Liver (tissue), 9 donors: ENCODE results near the gene FLT1. TPM values are rescaled to one million over a fixed set of nuclear protein-coding genes. Genes with fewer than 3 reads are reported as not detected.

Source experiments
- DNase-seq: peaks from one replicate; pipeline ENCODE4 v3.0.0-alpha.2; 2017; ENCODE audit warnings: low spot score
- H3K27ac ChIP-seq, 2 donors: one replicate each; pipeline ENCODE4 v1.7.0; 2013; ENCODE audit warnings: inconsistent platforms in 2 of 2, low read length in 2 of 2, control low read depth in 1 of 2, low read depth in 1 of 2, mild to moderate bottlenecking in 1 of 2
- H3K27me3 ChIP-seq, 4 donors: one replicate each; pipeline versions ENCODE4 v1.6.1 to v1.7.0; 2013; ENCODE audit warnings: low read length in 3 of 4, inconsistent platforms in 1 of 4, mild to moderate bottlenecking in 1 of 4, moderate library complexity in 1 of 4; ENCODE audit not compliant: control insufficient read depth in 4 of 4, insufficient read depth in 4 of 4
- H3K36me3 ChIP-seq, 4 donors: one replicate each; pipeline versions ENCODE4 v1.6.1 to v1.7.0; 2013; ENCODE audit warnings: low read length in 3 of 4, mild to moderate bottlenecking in 3 of 4, low read depth in 1 of 4, moderate library complexity in 1 of 4; ENCODE audit not compliant: control insufficient read depth in 4 of 4, insufficient read depth in 3 of 4
- H3K4me1 ChIP-seq, 4 donors: one replicate each; pipeline versions ENCODE4 v1.6.1 to v1.7.0; 2013; ENCODE audit warnings: low read length in 3 of 4, mild to moderate bottlenecking in 3 of 4, moderate library complexity in 1 of 4; ENCODE audit not compliant: control insufficient read depth in 4 of 4, insufficient read depth in 4 of 4
- H3K4me3 ChIP-seq, 3 donors: one replicate each; pipeline versions ENCODE4 v1.6.1 to v1.7.0; 2013; ENCODE audit warnings: low read length in 3 of 3, control low read depth in 1 of 3, low read depth in 1 of 3, mild to moderate bottlenecking in 1 of 3
- H3K9ac ChIP-seq, 2 donors: one replicate each; pipeline ENCODE4 v1.7.0; 2013; ENCODE audit warnings: low read length in 2 of 2, mild to moderate bottlenecking in 2 of 2, moderate library complexity in 2 of 2, control low read depth in 1 of 2, low read depth in 1 of 2
- H3K9me3 ChIP-seq, 4 donors: one replicate each; pipeline versions ENCODE4 v1.6.1 to v1.7.0; 2013; ENCODE audit warnings: low read length in 3 of 4; ENCODE audit not compliant: control insufficient read depth in 4 of 4
- CTCF ChIP-seq: fragments of 150-350 bp; IDR thresholded peaks from 2 replicates; pipeline ENCODE4 v1.5.1; 2017; ENCODE audit warnings: improper control_type of control experiment, low read depth, low read length; ENCODE audit not compliant: missing input control
- EGR1 ChIP-seq, 2 donors: IDR thresholded peaks; 2 replicates each; pipeline ENCODE4 v1.6.1; 2016 to 2018; ENCODE audit warnings: antibody characterized with exemption in 2 of 2, low read depth in 2 of 2
- FOXA2 ChIP-seq: IDR thresholded peaks from 2 replicates; pipeline ENCODE4 v1.6.1; 2016; ENCODE audit warnings: antibody characterized with exemption
- GABPA ChIP-seq, 2 donors: IDR thresholded peaks in 1 of 2; conservative IDR thresholded peaks in 1 of 2; 2 replicates each; pipeline ENCODE4 v1.6.1; 2016; ENCODE audit warnings: antibody characterized with exemption in 2 of 2, mild to moderate bottlenecking in 1 of 2, moderate library complexity in 1 of 2
- HNF4G ChIP-seq: IDR thresholded peaks from 2 replicates; pipeline ENCODE4 v1.6.1; 2016; ENCODE audit warnings: antibody characterized with exemption
- JUND ChIP-seq, 2 donors: IDR thresholded peaks; 2 replicates each; pipeline ENCODE4 v1.6.1; 2016; ENCODE audit warnings: antibody characterized with exemption in 2 of 2
- REST ChIP-seq: IDR thresholded peaks from 2 replicates; pipeline ENCODE4 v1.6.1; 2016; ENCODE audit warnings: antibody characterized with exemption, mild to moderate bottlenecking
- RXRA ChIP-seq, 2 donors: IDR thresholded peaks; 2 replicates each; pipeline ENCODE4 v1.6.1; 2017 to 2018; ENCODE audit warnings: antibody characterized with exemption in 2 of 2, mild to moderate bottlenecking in 1 of 2
- TAF1 ChIP-seq: conservative IDR thresholded peaks from 2 replicates; pipeline ENCODE4 v1.6.1; 2016; ENCODE audit warnings: antibody characterized with exemption, mild to moderate bottlenecking
- ZBTB33 ChIP-seq: IDR thresholded peaks from 2 replicates; pipeline ENCODE4 v1.6.1; 2016; ENCODE audit warnings: antibody characterized with exemption
- WGBS: extraction: QIAGEN DNeasy Blood & Tissue Kit; methylation state at CpG from one replicate; pipeline ENCODE4 v1.1.7; 2013; 5-methylcytosine and 5-hydroxymethylcytosine counted together
- polyA plus RNA-seq, 2 donors: library from polyadenylated mRNA; stranded (reverse) in 1 of 2; unstranded in 1 of 2; fragments of 200-250 nt in 1 of 2; fragments of >200 nt in 1 of 2; fragmentation: Nextera tagmentation in 1 of 2; extraction: Ambion mirVana in 1 of 2; gene quantifications; one replicate each; pipeline versions ENCODE4 v1.2.1 to v1.2.3, GENCODE V29; 2013 to 2015
- total RNA-seq, 2 donors: library from RNA; depleted of rRNA; stranded (reverse); fragments of >200 nt; gene quantifications; one replicate each; pipeline ENCODE4 v1.2.3, GENCODE V29; 2014
- TF ChIP-seq, protein P1 (sequence below): IDR thresholded peaks from 2 replicates; pipeline ENCODE4 v1.6.1; 2016; ENCODE audit warnings: antibody characterized with exemption
- TF ChIP-seq, protein P2 (sequence below): IDR thresholded peaks from 2 replicates; pipeline ENCODE4 v1.6.1; 2016; ENCODE audit warnings: antibody characterized with exemption
- donor health status: healthy.
- donor health status: healthy.
- donor health status: healthy.
- donor health status: healthy.
- donor health status: healthy.

Gene FLT1
- total and polyA plus RNA-seq, 4 donors, result 4.1 to 19.7 (median 9.3) TPM

DNA sequence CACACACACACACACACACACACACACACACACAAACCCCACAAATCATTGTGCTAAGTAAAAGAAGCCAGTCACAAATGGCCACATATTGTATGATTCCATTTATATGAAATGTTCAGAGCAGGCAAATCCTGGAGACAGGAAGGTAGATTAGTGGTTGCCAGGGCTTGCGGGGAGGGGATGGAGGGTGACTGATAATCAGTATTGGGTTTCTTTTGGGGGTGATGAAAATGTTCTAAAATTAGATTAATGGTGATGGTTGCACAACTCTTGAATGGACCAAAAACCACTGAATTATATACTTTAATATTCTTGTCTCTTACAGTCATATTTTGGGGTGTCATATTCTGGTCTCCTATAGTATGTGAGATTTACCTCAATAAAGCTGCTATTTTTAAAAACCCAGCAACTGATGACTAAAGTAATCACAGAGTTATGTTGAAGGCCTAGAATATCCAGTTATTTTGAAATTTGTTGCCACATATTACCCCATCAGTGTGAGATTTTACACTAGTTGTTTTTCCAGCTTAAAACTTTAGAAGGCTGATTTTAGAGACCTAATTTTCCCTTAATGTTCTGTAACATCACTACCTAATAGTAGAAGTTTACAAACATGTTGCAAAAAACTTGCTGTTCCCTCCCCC lies 20.3 kb downstream of the FLT1 start:
- no peak overlapping the region for H3K9ac ChIP-seq
- H3K27ac ChIP-seq, result no peak overlapping the region
- no peaks in the 10 kb centered on the region for H3K27me3 ChIP-seq
- no peak for TF ChIP-seq REST
- TF ChIP-seq JUND (IDR thresholded peaks at IDR 0.05), result no peak
- no peak for TF ChIP-seq TAF1
- TF ChIP-seq, protein P1, sequence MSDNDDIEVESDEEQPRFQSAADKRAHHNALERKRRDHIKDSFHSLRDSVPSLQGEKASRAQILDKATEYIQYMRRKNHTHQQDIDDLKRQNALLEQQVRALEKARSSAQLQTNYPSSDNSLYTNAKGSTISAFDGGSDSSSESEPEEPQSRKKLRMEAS, result no peak
- TF ChIP-seq, protein P2, sequence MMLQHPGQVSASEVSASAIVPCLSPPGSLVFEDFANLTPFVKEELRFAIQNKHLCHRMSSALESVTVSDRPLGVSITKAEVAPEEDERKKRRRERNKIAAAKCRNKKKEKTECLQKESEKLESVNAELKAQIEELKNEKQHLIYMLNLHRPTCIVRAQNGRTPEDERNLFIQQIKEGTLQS, result no peak
- no peak for TF ChIP-seq EGR1 (IDR thresholded peaks at IDR 0.05; ENCODE audit: low read depth in 2 of 2)
- TF ChIP-seq GABPA (IDR thresholded peaks at IDR 0.05 in 1 of 2, conservative IDR thresholded peaks at IDR 0.05 in 1 of 2), result no peak
- no peaks in the 10 kb centered on the region for H3K4me1 ChIP-seq
- H3K9me3 ChIP-seq, result no peaks in the 10 kb centered on the region
- no peak overlapping the region for H3K4me3 ChIP-seq
- WGBS, result 90% methylated on average over 1 of the region's 1 CpG
- H3K36me3 ChIP-seq, result no peaks in the 10 kb centered on the region
- DNase-seq, result no peak

DNA sequence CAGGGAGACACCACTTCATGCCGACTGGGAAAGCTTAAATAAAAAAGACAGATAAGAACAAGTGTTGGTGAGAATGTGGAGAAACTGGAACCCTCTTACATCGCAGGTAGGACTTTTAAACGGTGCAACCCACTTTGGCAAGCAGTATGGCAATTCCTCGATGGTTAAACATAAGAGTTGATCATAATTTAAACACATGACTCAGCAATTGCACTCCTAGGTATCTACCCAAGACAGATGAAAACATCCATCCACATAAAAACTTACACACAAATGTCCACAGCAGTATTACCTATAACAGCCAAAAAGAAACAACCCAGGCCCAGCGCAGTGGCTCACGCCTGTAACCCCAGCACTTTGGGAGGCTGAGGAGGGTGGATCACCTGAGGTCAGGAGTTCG lies 21.9 kb downstream of the FLT1 start:
- H3K9ac ChIP-seq, result no peak overlapping the region
- 89% methylated on average over 7 of the region's 7 CpGs for WGBS
- H3K4me1 ChIP-seq, result no peaks in the 10 kb centered on the region
- H3K27ac ChIP-seq, result no peak overlapping the region
- TF ChIP-seq RXRA (IDR thresholded peaks at IDR 0.05) (no peak), FOXA2 (no peak), GABPA (IDR thresholded peaks at IDR 0.05 in 1 of 2, conservative IDR thresholded peaks at IDR 0.05 in 1 of 2) (no peak), ZBTB33 (no peak)
- H3K36me3 ChIP-seq, result no peaks in the 10 kb centered on the region
- no peaks in the 10 kb centered on the region for H3K9me3 ChIP-seq
- no peak overlapping the region for H3K4me3 ChIP-seq
- no peaks in the 10 kb centered on the region for H3K27me3 ChIP-seq
- DNase-seq, result no peak

GRCh38 chr13:28471421-28471820 lies 23.5 kb downstream of the FLT1 start:
- Histone ChIP-seq H3K9ac (no peak overlapping the region), H3K27me3 (no peaks in the 10 kb centered on the region), H3K9me3 (no peaks in the 10 kb centered on the region), H3K4me3 (no peak overlapping the region), H3K4me1 (no peaks in the 10 kb centered on the region), H3K36me3 (no peaks in the 10 kb centered on the region), H3K27ac (no peak overlapping the region)
- DNase-seq, result no peak
- whole genome bisulfite sequencing, result 73% methylated on average over 2 of the region's 2 CpGs
- TF ChIP-seq ZBTB33, result no peak
- no peak for TF ChIP-seq HNF4G
- no peak for TF ChIP-seq GABPA (IDR thresholded peaks at IDR 0.05 in 1 of 2, conservative IDR thresholded peaks at IDR 0.05 in 1 of 2)
- TF ChIP-seq JUND (IDR thresholded peaks at IDR 0.05), result no peak
- TF ChIP-seq CTCF, result no peak
- no peak for TF ChIP-seq REST
